HepG2 (cell line): ENCODE results near the gene AP3D1. TPM values are rescaled to one million over a fixed set of nuclear protein-coding genes. Genes with fewer than 3 reads are reported as not detected.

ENCODE experiments used
- ARNT ChIP-seq: fragments of 450-650 bp; IDR thresholded peaks from 2 replicates; pipeline ENCODE4 v1.6.1; 2017
- ATF7 ChIP-seq, 2 experiments: fragments of 450-650 bp in 1 of 2; sonication (generic) in 1 of 2; formaldehyde crosslinking in 1 of 2; IDR thresholded peaks; 2 replicates each; pipeline versions ENCODE4 v1.4.0 to v1.6.1; 2016 to 2020; ENCODE audit warnings: antibody characterized with exemption in 1 of 2, mild to moderate bottlenecking in 1 of 2, missing genetic modification reagents in 1 of 2
- BCLAF1 ChIP-seq: fragments of 450-650 bp; IDR thresholded peaks from 2 replicates; pipeline ENCODE4 v1.6.1; 2017; ENCODE audit warnings: mild to moderate bottlenecking
- E2F2 ChIP-seq: sonication (generic); formaldehyde crosslinking; IDR thresholded peaks from 2 replicates; pipeline ENCODE4 v1.4.0; 2020; ENCODE audit warnings: missing genetic modification reagents, borderline replicate concordance
- HDAC6 ChIP-seq: fragments of 200-600 bp; sonication (generic); IDR thresholded peaks from 2 replicates; pipeline ENCODE4 v1.7.0; 2017; ENCODE audit warnings: mild to moderate bottlenecking, antibody characterized with exemption, low read length, low read depth
- HNRNPK ChIP-seq: fragments of 200-400 bp; formaldehyde crosslinking; IDR thresholded peaks from 2 replicates; pipeline ENCODE4 v1.6.1; 2018; ENCODE audit warnings: low read length, low read depth, moderate library complexity, mild to moderate bottlenecking; ENCODE audit not compliant: poor library complexity, severe bottlenecking
- KDM5B ChIP-seq: sonication (generic); formaldehyde crosslinking; IDR thresholded peaks from 2 replicates; pipeline ENCODE4 v1.4.0; 2020; ENCODE audit warnings: missing genetic modification reagents, mild to moderate bottlenecking, borderline replicate concordance
- KLF11 ChIP-seq: IDR thresholded peaks from 2 replicates; pipeline ENCODE4 v1.6.1; 2016; ENCODE audit warnings: missing compliant biosample characterization
- NAIF1 ChIP-seq: sonication (generic); formaldehyde crosslinking; IDR thresholded peaks from 2 replicates; pipeline ENCODE4 v1.5.0; 2020; ENCODE audit warnings: mild to moderate bottlenecking, missing genetic modification reagents, borderline replicate concordance
- NFKBIZ ChIP-seq: IDR thresholded peaks from 2 replicates; pipeline ENCODE4 v1.6.1; 2018; ENCODE audit warnings: missing genetic modification reagents, missing compliant biosample characterization
- ONECUT2 ChIP-seq: sonication (generic); formaldehyde crosslinking; IDR thresholded peaks from 2 replicates; pipeline ENCODE4 v1.4.0; 2020; ENCODE audit warnings: missing genetic modification reagents
- RFX1 ChIP-seq: fragments of 450-650 bp; IDR thresholded peaks from 2 replicates; pipeline ENCODE4 v1.6.1; 2017
- WIZ ChIP-seq: sonication (generic); formaldehyde crosslinking; IDR thresholded peaks from 2 replicates; pipeline ENCODE4 v1.5.1; 2020; ENCODE audit warnings: mild to moderate bottlenecking, missing genetic modification reagents
- ZBTB33 ChIP-seq: sonication (generic); formaldehyde crosslinking; IDR thresholded peaks from 2 replicates; pipeline ENCODE4 v1.4.0; 2020; ENCODE audit warnings: missing genetic modification reagents
- ZFP36L1 ChIP-seq: sonication (generic); formaldehyde crosslinking; IDR thresholded peaks from 2 replicates; pipeline ENCODE4 v1.8.0; 2022; ENCODE audit warnings: mild to moderate bottlenecking, missing genetic modification reagents, moderate library complexity
- ZKSCAN5 ChIP-seq: sonication (generic); formaldehyde crosslinking; IDR thresholded peaks from 2 replicates; pipeline ENCODE4 v1.5.1; 2020; ENCODE audit warnings: mild to moderate bottlenecking, missing genetic modification reagents
- ZNF24 ChIP-seq: fragments of 450-650 bp; IDR thresholded peaks from 2 replicates; pipeline ENCODE4 v1.6.1; 2017; ENCODE audit warnings: antibody characterized with exemption, mild to moderate bottlenecking
- ZNF282 ChIP-seq: fragments of 450-650 bp; IDR thresholded peaks from 2 replicates; pipeline ENCODE4 v1.6.1; 2018; ENCODE audit not compliant: partially characterized antibody
- ZNF432 ChIP-seq: sonication (generic); formaldehyde crosslinking; IDR thresholded peaks from 2 replicates; pipeline ENCODE4 v1.5.0; 2020; ENCODE audit warnings: missing genetic modification reagents, mild to moderate bottlenecking, borderline replicate concordance
- ZNF552 ChIP-seq: sonication (generic); formaldehyde crosslinking; IDR thresholded peaks from 2 replicates; pipeline ENCODE4 v1.9.0; 2022; ENCODE audit warnings: missing genetic modification reagents, mild to moderate bottlenecking, borderline replicate concordance
- ZNF644 ChIP-seq: IDR thresholded peaks from 2 replicates; pipeline ENCODE4 v1.6.1; 2016; ENCODE audit warnings: low read depth
- ZNF776 ChIP-seq: sonication (generic); formaldehyde crosslinking; IDR thresholded peaks from 2 replicates; pipeline ENCODE4 v1.4.0; 2020; ENCODE audit warnings: mild to moderate bottlenecking, missing genetic modification reagents
- ZNF790 ChIP-seq: sonication (generic); formaldehyde crosslinking; IDR thresholded peaks from 2 replicates; pipeline ENCODE4 v1.8.0; 2022; ENCODE audit warnings: missing genetic modification reagents, mild to moderate bottlenecking, borderline replicate concordance
- ZSCAN29 ChIP-seq: sonication (generic); formaldehyde crosslinking; conservative IDR thresholded peaks from 2 replicates; pipeline ENCODE4 v1.4.0; 2020; ENCODE audit warnings: mild to moderate bottlenecking, missing genetic modification reagents
- ZZZ3 ChIP-seq: sonication (generic); formaldehyde crosslinking; IDR thresholded peaks from 2 replicates; pipeline ENCODE4 v1.4.0; 2020; ENCODE audit warnings: missing genetic modification reagents, mild to moderate bottlenecking, borderline replicate concordance
- polyA plus RNA-seq, 8 experiments: library from polyadenylated mRNA; depleted of rRNA in 3 of 8; stranded (reverse) in 7 of 8; unstranded in 1 of 8; fragments of >200 nt; fragmentation: Illumina TruSeq in 4 of 8; extraction: Trizol in 4 of 8; gene quantifications; 2 replicates each; pipeline versions ENCODE4 v1.2.1 to v1.2.3, GENCODE V29; 2011 to 2016; ENCODE audit warnings: low read depth in 4 of 8, missing spikeins in 1 of 8, mixed read lengths in 1 of 8; ENCODE audit not compliant: insufficient read depth in 1 of 8
- total RNA-seq, 5 experiments: library from RNA; depleted of rRNA; stranded (reverse); fragments of >200 nt; fragmentation: Illumina TruSeq; extraction: Trizol; gene quantifications; 2 replicates each; pipeline ENCODE4 v1.2.3, GENCODE V29; 2016; ENCODE audit warnings: low read depth in 1 of 5
- TF ChIP-seq, protein P1 (sequence below): sonication (generic); formaldehyde crosslinking; conservative IDR thresholded peaks from 2 replicates; pipeline ENCODE4 v1.4.0; 2020; ENCODE audit warnings: missing genetic modification reagents

Gene AP3D1
- total and polyA plus RNA-seq, 2 of the 13 experiments (the other 11 are each of a cell fraction or from before 2014, with no cell fraction given): 68.0 to 82.6 TPM

- TF ChIP-seq ZBTB33 (CRISPR knock-in tag): no peak
- peak; percentile 51; the same call in 1 of the 2 replicates for TF ChIP-seq KDM5B (CRISPR knock-in tag)
- TF ChIP-seq ZNF552 (CRISPR knock-in tag): peak; percentile 65; the same call in 1 of the 2 replicates
- no peak for TF ChIP-seq BCLAF1
- TF ChIP-seq, protein P1, sequence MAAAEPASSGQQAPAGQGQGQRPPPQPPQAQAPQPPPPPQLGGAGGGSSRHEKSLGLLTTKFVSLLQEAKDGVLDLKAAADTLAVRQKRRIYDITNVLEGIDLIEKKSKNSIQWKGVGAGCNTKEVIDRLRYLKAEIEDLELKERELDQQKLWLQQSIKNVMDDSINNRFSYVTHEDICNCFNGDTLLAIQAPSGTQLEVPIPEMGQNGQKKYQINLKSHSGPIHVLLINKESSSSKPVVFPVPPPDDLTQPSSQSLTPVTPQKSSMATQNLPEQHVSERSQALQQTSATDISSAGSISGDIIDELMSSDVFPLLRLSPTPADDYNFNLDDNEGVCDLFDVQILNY (CRISPR knock-in tag): no peak
- no peak for TF ChIP-seq RFX1
- TF ChIP-seq ATF7 (IDR thresholded peaks at IDR 0.05): no peak
- TF ChIP-seq ATF7 (CRISPR knock-in tag; IDR thresholded peaks at IDR 0.05): no peak
- no peak for TF ChIP-seq ZNF776
- TF ChIP-seq ZFP36L1 (CRISPR knock-in tag): peak; percentile 57; the same call in 1 of the 2 replicates
- TF ChIP-seq ZNF282: no peak
- 0 out of 2 replicates have a peak, but pooled peaks have one; percentile 43 for TF ChIP-seq ZZZ3 (CRISPR knock-in tag)
- TF ChIP-seq NAIF1: no peak
- TF ChIP-seq ARNT: no peak
- no peak; the same call in 1 of the 2 replicates for TF ChIP-seq ZNF790 (CRISPR knock-in tag)
- TF ChIP-seq ONECUT2 (CRISPR knock-in tag): no peak
- no peak for TF ChIP-seq KLF11
- TF ChIP-seq ZKSCAN5 (CRISPR knock-in tag): no peak
- no peak for TF ChIP-seq WIZ
- TF ChIP-seq ZNF24: no peak
- peak; percentile 5 for TF ChIP-seq HNRNPK
- no peak for TF ChIP-seq ZNF432 (CRISPR knock-in tag)
- no peak for TF ChIP-seq ZSCAN29
- TF ChIP-seq E2F2: no peak
- TF ChIP-seq NFKBIZ (CRISPR knock-in tag): 0 out of 2 replicates have a peak, but pooled peaks have one; percentile 11
- no peak for TF ChIP-seq ZNF644 (CRISPR knock-in tag)
- no peak for TF ChIP-seq HDAC6
These were observed 500 bp downstream of the AP3D1 start (continued) for GRCh38 chr19:2150794-2151338.
